ENCODE measurements around the gene CD300C.
"Not testable (repeated sequence)": the region's sequence is repeated elsewhere in the genome, so short reads cannot be mapped to it uniquely, and the experiment has no call there.

CD300C gene

GRCh38 chr17:74545843-74546230 is at the start of gene CD300C:
TSS of gene CD300C (minus strand) at chr17:74546115. CDS start at chr17:74545782, 333 bp downstream.
- peak in 1 of 2 donors; percentile 36 for ATAC-seq

- ATAC-seq = no peak
Measured at GRCh38 chr17:74595037-74595750, 49.3 kb upstream of the CD300C start.

- ATAC-seq = no peak
Measured at GRCh38 chr17:74592087-74592990, 46.4 kb upstream of the CD300C start, which contains the start of gene CD300LD. TSS of gene CD300LD (minus strand) at chr17:74592283. CDS start at chr17:74592202, 81 bp downstream.

- ATAC-seq = no peak
Measured at GRCh38 chr17:74591503-74591902, 45.6 kb upstream of the CD300C start.

GRCh38 chr17:74585711-74586110 is 39.8 kb upstream of the CD300C start:
- ATAC-seq = no peak

- ATAC-seq = no peak
Measured at GRCh38 chr17:74584292-74585060, 38.6 kb upstream of the CD300C start.

- ATAC-seq = no peak
Measured at GRCh38 chr17:74582633-74583032, 36.7 kb upstream of the CD300C start.

- ATAC-seq = no peak
Measured at GRCh38 chr17:74579900-74580299, 34.0 kb upstream of the CD300C start.

GRCh38 chr17:74578979-74579378 is 33.1 kb upstream of the CD300C start:
- ATAC-seq = no peak

- no peak for ATAC-seq
Measured at GRCh38 chr17:74574489-74575142, 28.7 kb upstream of the CD300C start.

- ATAC-seq = not testable (repeated sequence)
Measured at GRCh38 chr17:74573635-74574034, 27.7 kb upstream of the CD300C start.

- ATAC-seq = peak in 1 of 2 donors; percentile 18
Measured at GRCh38 chr17:74573169-74573568, 27.3 kb upstream of the CD300C start.

- ATAC-seq = peak; percentile 33 to 53
Measured at GRCh38 chr17:74571621-74572270, 25.8 kb upstream of the CD300C start.

- ATAC-seq = peak; percentile 44 to 50
Measured at GRCh38 chr17:74569020-74570003, 23.4 kb upstream of the CD300C start.

GRCh38 chr17:74568106-74568873 is 22.4 kb upstream of the CD300C start:
- ATAC-seq = no peak

GRCh38 chr17:74567397-74567796 is 21.5 kb upstream of the CD300C start, which contains the start of gene CD300H:
TSS of gene CD300H (minus strand) at chr17:74567509.
- ATAC-seq = no peak

GRCh38 chr17:74566132-74566753 is 20.3 kb upstream of the CD300C start:
- ATAC-seq = no peak

GRCh38 chr17:74565126-74565525 is 19.2 kb upstream of the CD300C start:
- ATAC-seq = no peak

GRCh38 chr17:74563358-74563757 is 17.4 kb upstream of the CD300C start:
- no peak for ATAC-seq

All from activated CD4-positive, CD25-positive, alpha-beta regulatory T cell treated with anti-CD3 and anti-CD28 coated beads, Interleukin-2, amount 50 U/mL, for 24 hours (primary cell).